ENCODE results near the gene UROC1.

GRCh38 chr3:126531051-126531330 lies 13.4 kb upstream of the UROC1 start:
- TF ChIP-seq POLR2A (IDR thresholded peaks at IDR 0.05; ENCODE audit: low read depth, low read length) (no peak), CTCF (conservative IDR thresholded peaks at IDR 0.05; ENCODE audit: low read depth, low read length) (no peak), SMC3 (IDR thresholded peaks at IDR 0.05; ENCODE audit: low read depth, low read length) (no peak), MAZ (IDR thresholded peaks at IDR 0.05; ENCODE audit: borderline replicate concordance, low read depth, low read length) (no peak), ELK1 (IDR thresholded peaks at IDR 0.05; ENCODE audit: borderline replicate concordance, low read depth, low read length) (no peak), USF2 (IDR thresholded peaks at IDR 0.05; ENCODE audit: low read depth, low read length) (no peak), RFX5 (IDR thresholded peaks at IDR 0.05; ENCODE audit: low read depth, low read length) (no peak), CHD1 (IDR thresholded peaks at IDR 0.05; ENCODE audit: low read depth, low read length) (no peak), FOS (IDR thresholded peaks at IDR 0.05; ENCODE audit: low read depth, low read length) (no peak), RAD21 (IDR thresholded peaks at IDR 0.05; ENCODE audit: low read length) (no peak), MXI1 (IDR thresholded peaks at IDR 0.05; ENCODE audit: borderline replicate concordance, low read depth, low read length) (no peak), CEBPB (IDR thresholded peaks at IDR 0.05; ENCODE audit: low read depth, low read length) (no peak)
